ENCODE data around the gene FBXW2.

DNA sequence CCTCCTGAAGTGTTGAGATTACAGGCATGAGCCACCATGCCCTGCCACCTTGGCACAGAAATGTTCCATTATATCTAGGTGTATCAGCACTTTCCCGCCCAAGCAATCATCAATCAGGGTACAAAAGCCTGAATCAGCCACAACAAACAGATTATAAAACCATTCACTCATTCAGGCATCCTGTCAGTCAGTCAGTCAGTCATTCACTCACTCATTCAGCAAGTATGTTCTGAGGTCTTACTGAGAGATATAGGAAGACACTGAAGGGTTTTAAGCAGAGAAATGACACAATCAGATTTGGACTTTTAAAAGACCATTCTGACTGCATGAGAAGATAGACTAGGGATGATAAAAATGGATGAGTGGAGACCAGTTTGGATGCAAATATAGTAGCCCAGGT, 36.4 kb upstream of the FBXW2 start:
- TF ChIP-seq TAF1 (IDR thresholded peaks at IDR 0.05; ENCODE audit: low read depth) (no peak), TCF12 (IDR thresholded peaks at IDR 0.05; ENCODE audit: low read depth) (no peak)
